ENCODE results near the gene APH1A.
"Not testable (repeated sequence)": the region's sequence is repeated elsewhere in the genome, so short reads cannot be mapped to it uniquely, and the experiment has no call there.

The APH1A gene

DNA sequence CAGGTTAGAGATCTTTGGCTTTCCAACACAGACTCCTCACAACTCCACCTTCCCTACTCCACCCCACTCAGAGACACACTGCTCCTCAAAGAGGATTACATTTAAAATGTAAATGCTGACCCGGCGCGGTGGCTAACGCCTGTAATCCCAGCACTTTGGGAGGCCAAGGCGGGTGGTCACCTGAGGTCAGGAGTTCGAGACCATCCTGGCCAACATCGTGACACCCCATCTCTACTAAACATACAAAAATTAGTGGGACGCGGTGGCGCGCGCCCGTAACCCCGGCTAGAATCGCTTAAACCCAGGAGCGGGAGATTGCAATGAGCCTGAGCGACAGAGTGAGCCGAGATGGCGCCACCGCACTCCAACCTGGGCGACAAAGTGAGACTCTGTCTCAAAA, 31.1 kb downstream of the APH1A start:
- TF ChIP-seq CTCF (IDR thresholded peaks at IDR 0.05; ENCODE audit: low read depth, low read length, poor library complexity, severe bottlenecking), result no peak
- no peak for TF ChIP-seq EZH2phosphoT487 (IDR thresholded peaks at IDR 0.05; ENCODE audit: borderline replicate concordance, low read length)
- Histone ChIP-seq H3K79me2 (ENCODE audit: control insufficient read depth, low read length) (peaks cover 40% of the 10 kb centered on the region), H3K4me3 (ENCODE audit: low read length) (no peak overlapping the region)

DNA sequence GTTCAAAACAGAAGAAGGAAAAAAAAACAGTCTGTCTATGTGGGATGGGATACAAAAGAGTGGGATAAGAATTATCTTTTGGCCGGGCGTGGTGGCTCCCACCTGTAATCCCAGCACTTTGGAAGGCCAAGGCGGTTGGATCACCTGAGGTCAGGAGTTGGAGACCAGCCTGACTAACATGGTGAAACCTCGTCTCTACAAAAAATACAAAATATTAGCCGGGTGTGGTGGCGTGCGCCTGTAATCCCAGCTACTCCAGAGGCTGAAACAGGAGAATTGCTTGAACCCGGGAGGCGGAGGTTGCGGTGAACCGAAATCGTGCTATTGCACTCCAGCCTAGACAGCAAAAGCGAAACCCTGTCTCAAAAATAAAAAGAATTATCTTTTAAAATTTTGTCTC, 31.6 kb downstream of the APH1A start:
- not testable (repeated sequence) for H4K20me1 ChIP-seq (ENCODE audit: control insufficient read depth, insufficient read depth, low read depth, low read length); H3K9me3 ChIP-seq (ENCODE audit: control insufficient read depth, insufficient read depth, low read length); H3K27me3 ChIP-seq (ENCODE audit: control insufficient read depth, low read length); H3F3A ChIP-seq (ENCODE audit: control insufficient read depth, insufficient read depth); H3K9me2 ChIP-seq (replicated peaks; ENCODE audit: control insufficient read depth, low read length)
- H3K27ac ChIP-seq (ENCODE audit: low read depth, low read length), result peak overlapping the region; percentile 89
- peaks cover 45% of the 10 kb centered on the region for H3K79me2 ChIP-seq (ENCODE audit: control insufficient read depth, low read length)
- H3K4me2 ChIP-seq (ENCODE audit: low read length), result peak overlapping the region; percentile 88
- H3K36me3 ChIP-seq (ENCODE audit: control insufficient read depth, low read length), result peaks cover 33% of the 10 kb centered on the region
- H3K4me1 ChIP-seq (ENCODE audit: control insufficient read depth, low read length), result peaks cover 24% of the 10 kb centered on the region
- peak overlapping the region; percentile 95 for H3K4me3 ChIP-seq (ENCODE audit: low read length)

More for the DNA sequence above, 31.1 kb downstream of the APH1A start:
- Histone ChIP-seq H3K4me1 (ENCODE audit: control insufficient read depth, low read length) (peaks cover 22% of the 10 kb centered on the region), H3K27me3 (ENCODE audit: control insufficient read depth, low read length) (no peaks in the 10 kb centered on the region), H3K9me2 (replicated peaks; ENCODE audit: control insufficient read depth, low read length) (no peaks in the 10 kb centered on the region), H3K9me3 (ENCODE audit: control insufficient read depth, insufficient read depth, low read length) (no peaks in the 10 kb centered on the region), H3F3A (ENCODE audit: control insufficient read depth, insufficient read depth) (peaks cover 3% of the 10 kb centered on the region; the same call in 1 of the 2 replicates), H3K27ac (ENCODE audit: low read depth, low read length) (no peak overlapping the region), H3K4me2 (ENCODE audit: low read length) (no peak overlapping the region), H4K20me1 (ENCODE audit: control insufficient read depth, insufficient read depth, low read depth, low read length) (peaks cover 4% of the 10 kb centered on the region; the same call in 1 of the 2 replicates), H3K36me3 (ENCODE audit: control insufficient read depth, low read length) (peaks cover 30% of the 10 kb centered on the region)

DNA sequence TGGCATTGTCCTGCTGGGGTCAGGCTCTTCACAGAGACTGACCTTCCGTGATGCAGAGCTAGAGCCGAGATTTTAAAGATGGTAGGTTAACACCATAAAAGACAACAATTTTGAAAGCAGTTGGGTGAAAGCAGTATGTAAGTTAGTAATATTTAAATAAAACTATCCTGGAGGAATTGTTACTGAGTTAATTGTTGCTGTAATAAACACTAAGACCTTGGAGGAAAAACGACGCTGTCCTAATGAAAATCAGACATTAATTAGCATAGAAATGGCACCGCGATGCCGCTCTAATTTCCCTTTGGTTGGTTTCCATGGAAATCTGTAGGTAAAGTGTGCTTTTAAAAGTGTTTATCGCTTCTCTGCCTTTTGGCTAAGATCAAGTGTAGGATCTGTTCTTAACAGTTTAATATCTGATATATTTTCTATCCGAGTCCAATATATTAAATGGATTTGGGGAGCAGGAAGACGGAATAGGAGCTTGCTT, 32.2 kb downstream of the APH1A start:
- peak overlapping the region; percentile 89 for H3K27ac ChIP-seq (ENCODE audit: low read depth, low read length)
- no peak for TF ChIP-seq EZH2phosphoT487 (IDR thresholded peaks at IDR 0.05; ENCODE audit: borderline replicate concordance, low read length)
- no peak for TF ChIP-seq CTCF (IDR thresholded peaks at IDR 0.05; ENCODE audit: low read depth, low read length, poor library complexity, severe bottlenecking)
- H3K9me3 ChIP-seq (ENCODE audit: control insufficient read depth, insufficient read depth, low read length), result no peaks in the 10 kb centered on the region

GRCh38 chr1:150235852-150236613, 32.8 kb downstream of the APH1A start, which contains the start of gene ANP32E:
Gene ANP32E (minus strand): TSS chr1:150236112. CDS start chr1:150235786, 326 bp downstream.
- H3K27ac ChIP-seq (ENCODE audit: low read depth, low read length), result peak within 1 kb of the TSS; percentile 89

More for the DNA sequence above, 32.2 kb downstream of the APH1A start:
- no peaks in the 10 kb centered on the region for H3K9me2 ChIP-seq (replicated peaks; ENCODE audit: control insufficient read depth, low read length)
- no peaks in the 10 kb centered on the region for H3K27me3 ChIP-seq (ENCODE audit: control insufficient read depth, low read length)
- H3K4me1 ChIP-seq (ENCODE audit: control insufficient read depth, low read length), result peaks cover 24% of the 10 kb centered on the region
- peaks cover 4% of the 10 kb centered on the region; the same call in 1 of the 2 replicates for H4K20me1 ChIP-seq (ENCODE audit: control insufficient read depth, insufficient read depth, low read depth, low read length)
- H3K79me2 ChIP-seq (ENCODE audit: control insufficient read depth, low read length), result peaks cover 50% of the 10 kb centered on the region
- H3K4me3 ChIP-seq (ENCODE audit: low read length), result peak overlapping the region; percentile 95
- H3K36me3 ChIP-seq (ENCODE audit: control insufficient read depth, low read length), result peaks cover 36% of the 10 kb centered on the region
- peak overlapping the region; percentile 88 for H3K4me2 ChIP-seq (ENCODE audit: low read length)
- H3F3A ChIP-seq (ENCODE audit: control insufficient read depth, insufficient read depth), result peaks cover 3% of the 10 kb centered on the region; the same call in 1 of the 2 replicates

More at GRCh38 chr1:150235852-150236613, 32.8 kb downstream of the APH1A start, which contains the start of gene ANP32E:
- Histone ChIP-seq H3K4me1 (ENCODE audit: control insufficient read depth, low read length) (peaks cover 24% of the 10 kb centered on the region), H3K36me3 (ENCODE audit: control insufficient read depth, low read length) (peaks cover 41% of the 10 kb centered on the region), H3K9me2 (replicated peaks; ENCODE audit: control insufficient read depth, low read length) (no peaks in the 10 kb centered on the region), H3K27me3 (ENCODE audit: control insufficient read depth, low read length) (no peaks in the 10 kb centered on the region), H3K9me3 (ENCODE audit: control insufficient read depth, insufficient read depth, low read length) (no peaks in the 10 kb centered on the region), H3F3A (ENCODE audit: control insufficient read depth, insufficient read depth) (peaks cover 3% of the 10 kb centered on the region; the same call in 1 of the 2 replicates), H4K20me1 (ENCODE audit: control insufficient read depth, insufficient read depth, low read depth, low read length) (peaks cover 4% of the 10 kb centered on the region; the same call in 1 of the 2 replicates), H3K4me2 (ENCODE audit: low read length) (peak within 1 kb of the TSS; percentile 88), H3K79me2 (ENCODE audit: control insufficient read depth, low read length) (peaks cover 56% of the 10 kb centered on the region), H3K4me3 (ENCODE audit: low read length) (peak within 1 kb of the TSS; percentile 95)
- no peak for TF ChIP-seq EZH2phosphoT487 (IDR thresholded peaks at IDR 0.05; ENCODE audit: borderline replicate concordance, low read length)
- peak; percentile 30 for TF ChIP-seq CTCF (IDR thresholded peaks at IDR 0.05; ENCODE audit: low read depth, low read length, poor library complexity, severe bottlenecking)

Measured in DOHH2 (cell line).